Spleen (tissue), 7 donors: Measurements from ENCODE around the gene DDX31.

ENCODE experiments used
- CTCF ChIP-seq, 11 experiments: fragments of 200-600 bp in 7 of 11; fragments of 450-650 bp in 4 of 11; sonication (generic) in 4 of 11; IDR thresholded peaks in 8 of 11; conservative IDR thresholded peaks in 3 of 11; 1 replicate in 7 of 11; 2 replicates in 4 of 11; pipeline versions ENCODE4 v1.4.0 to v1.8.0; 2016 to 2021; ENCODE audit warnings: antibody characterized with exemption in 11 of 11, inconsistent platforms in 4 of 11, mild to moderate bottlenecking in 1 of 11
- POLR2AphosphoS5 ChIP-seq, 3 donors: sonication (generic); formaldehyde crosslinking; IDR thresholded peaks; one replicate each; pipeline ENCODE4 v1.5.1; 2017; ENCODE audit warnings: antibody characterized with exemption in 3 of 3
- donor health status: DM: no; HTN: no; CAD: no; lungs with moderate emphysema.
- donor health status: DM: no; HTN: no; CAD: no.
- donor health status: DM: no; HTN: no; CAD: no.

DNA sequence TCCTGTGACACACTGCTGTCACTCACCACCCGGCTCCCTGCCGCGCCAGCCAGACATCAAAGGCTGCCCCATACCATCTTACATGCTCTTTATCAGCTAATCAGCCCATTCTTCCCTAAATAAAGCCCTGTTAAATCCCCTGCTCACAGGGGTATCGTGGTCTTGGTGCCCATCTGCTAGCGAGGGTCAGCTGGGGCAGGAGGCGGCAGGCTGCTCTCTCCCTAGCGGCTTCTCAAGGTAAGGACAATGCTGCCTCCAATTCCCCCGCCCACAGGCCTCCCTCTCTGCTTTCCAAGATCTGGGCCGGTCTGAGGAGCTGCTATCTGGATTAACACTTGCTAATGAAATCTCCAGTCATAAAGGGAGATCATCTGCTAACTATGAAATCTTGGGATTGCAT is 60.6 kb downstream of the DDX31 start:
- TF ChIP-seq POLR2AphosphoS5 (IDR thresholded peaks at IDR 0.05) (no peak), CTCF (IDR thresholded peaks at IDR 0.05 in 8 of 11, conservative IDR thresholded peaks at IDR 0.05 in 3 of 11) (no peak)
